GM12873 (cell line): ENCODE results near the gene CORO2A.

ENCODE experiments used
- TF ChIP-seq, protein P1 (sequence below): IDR thresholded peaks from 2 replicates; pipeline ENCODE4 v1.5.1; 2012; ENCODE audit warnings: low read depth, mild to moderate bottlenecking, moderate library complexity, low read length, control low read depth; ENCODE audit not compliant: insufficient read depth; ENCODE audit errors: missing control alignments

CORO2A gene

GRCh38 chr9:98227883-98228282 lies 35.4 kb upstream of the CORO2A start:
- TF ChIP-seq, protein P1, sequence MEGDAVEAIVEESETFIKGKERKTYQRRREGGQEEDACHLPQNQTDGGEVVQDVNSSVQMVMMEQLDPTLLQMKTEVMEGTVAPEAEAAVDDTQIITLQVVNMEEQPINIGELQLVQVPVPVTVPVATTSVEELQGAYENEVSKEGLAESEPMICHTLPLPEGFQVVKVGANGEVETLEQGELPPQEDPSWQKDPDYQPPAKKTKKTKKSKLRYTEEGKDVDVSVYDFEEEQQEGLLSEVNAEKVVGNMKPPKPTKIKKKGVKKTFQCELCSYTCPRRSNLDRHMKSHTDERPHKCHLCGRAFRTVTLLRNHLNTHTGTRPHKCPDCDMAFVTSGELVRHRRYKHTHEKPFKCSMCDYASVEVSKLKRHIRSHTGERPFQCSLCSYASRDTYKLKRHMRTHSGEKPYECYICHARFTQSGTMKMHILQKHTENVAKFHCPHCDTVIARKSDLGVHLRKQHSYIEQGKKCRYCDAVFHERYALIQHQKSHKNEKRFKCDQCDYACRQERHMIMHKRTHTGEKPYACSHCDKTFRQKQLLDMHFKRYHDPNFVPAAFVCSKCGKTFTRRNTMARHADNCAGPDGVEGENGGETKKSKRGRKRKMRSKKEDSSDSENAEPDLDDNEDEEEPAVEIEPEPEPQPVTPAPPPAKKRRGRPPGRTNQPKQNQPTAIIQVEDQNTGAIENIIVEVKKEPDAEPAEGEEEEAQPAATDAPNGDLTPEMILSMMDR = no peak

DNA sequence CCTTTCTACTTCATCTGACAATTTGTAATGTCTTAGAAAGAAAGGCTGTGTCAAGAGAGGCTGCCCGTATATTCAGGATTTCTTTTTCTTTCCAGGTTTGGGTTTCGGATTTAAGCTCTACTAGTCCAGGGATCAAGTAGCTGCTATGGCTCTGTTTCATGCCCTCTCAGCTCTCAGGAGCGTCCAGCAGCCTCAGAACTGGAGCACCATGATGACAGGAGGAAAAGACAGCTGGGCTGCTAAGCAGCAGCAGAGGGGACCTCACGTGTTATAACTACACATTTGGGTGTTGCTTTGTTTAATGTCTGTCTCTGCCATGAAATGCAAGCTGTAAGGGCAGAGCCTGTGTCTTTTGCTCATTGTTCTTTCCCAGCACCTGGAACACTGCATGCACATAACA lies 34.5 kb upstream of the CORO2A start:
- TF ChIP-seq, protein P1 = no peak

DNA sequence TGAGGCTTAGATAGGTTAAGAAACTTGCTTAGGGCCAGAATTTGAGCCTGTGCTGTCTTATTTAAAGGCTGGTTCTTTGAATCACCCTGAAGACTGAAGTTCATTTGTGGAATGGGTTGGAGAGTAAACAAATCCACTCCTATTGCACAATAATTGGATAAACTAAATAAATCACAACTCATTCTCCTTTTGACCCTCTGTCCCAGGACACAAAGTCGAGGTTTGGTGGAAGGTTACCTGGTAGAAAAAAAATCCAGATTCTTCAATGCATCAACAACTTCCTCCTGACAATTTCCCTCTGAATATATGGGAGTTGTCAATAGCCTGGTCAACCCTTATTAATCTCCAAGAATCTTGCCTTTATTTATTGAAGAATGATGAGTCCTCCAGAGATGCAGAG lies 34.1 kb upstream of the CORO2A start:
- TF ChIP-seq, protein P1 = no peak

DNA sequence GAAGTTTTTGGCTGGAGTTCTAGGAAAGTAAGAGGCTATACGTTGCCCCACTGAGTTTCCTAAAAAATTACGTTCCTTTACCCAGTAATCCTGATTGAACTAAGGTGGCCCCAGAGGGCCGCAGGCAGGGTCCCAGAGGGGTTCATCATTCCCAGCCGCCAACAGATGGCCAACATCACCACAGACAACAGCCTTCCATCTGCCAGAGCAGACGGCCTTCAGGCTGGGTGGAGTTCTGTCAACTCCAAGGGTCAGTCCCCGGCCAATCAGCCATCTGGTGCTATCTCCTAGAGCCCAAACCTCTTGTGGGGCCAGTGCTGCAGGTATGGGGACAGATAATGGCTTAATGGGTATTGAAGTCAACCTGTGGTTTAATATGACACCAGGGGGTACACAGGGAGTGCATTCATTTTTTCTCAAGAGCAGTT lies 32.6 kb upstream of the CORO2A start:
- TF ChIP-seq, protein P1 = no peak

- TF ChIP-seq, protein P1 = no peak
Observed at GRCh38 chr9:98222885-98223691, 30.7 kb upstream of the CORO2A start.

DNA sequence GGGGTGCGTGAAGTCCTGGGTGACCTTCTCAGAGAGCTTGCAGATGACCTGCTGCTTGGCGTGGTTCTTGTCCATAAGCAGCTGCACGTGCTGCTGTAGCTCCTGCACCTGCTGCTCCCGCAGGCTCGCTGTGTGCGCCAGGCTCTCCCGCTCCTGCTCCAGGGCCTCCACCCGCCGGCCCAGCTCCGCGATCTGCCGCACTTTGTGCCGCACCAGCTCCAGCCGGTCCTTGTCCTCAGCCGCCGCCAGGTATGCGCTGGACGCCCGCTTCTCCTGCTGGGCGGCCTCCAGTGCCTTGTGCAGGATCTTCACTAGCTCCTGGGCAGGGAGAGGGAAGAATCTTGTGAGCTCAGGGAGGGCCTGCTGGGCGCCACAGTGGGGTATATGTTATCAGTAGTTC lies 28.5 kb upstream of the CORO2A start:
- TF ChIP-seq, protein P1 = no peak

DNA sequence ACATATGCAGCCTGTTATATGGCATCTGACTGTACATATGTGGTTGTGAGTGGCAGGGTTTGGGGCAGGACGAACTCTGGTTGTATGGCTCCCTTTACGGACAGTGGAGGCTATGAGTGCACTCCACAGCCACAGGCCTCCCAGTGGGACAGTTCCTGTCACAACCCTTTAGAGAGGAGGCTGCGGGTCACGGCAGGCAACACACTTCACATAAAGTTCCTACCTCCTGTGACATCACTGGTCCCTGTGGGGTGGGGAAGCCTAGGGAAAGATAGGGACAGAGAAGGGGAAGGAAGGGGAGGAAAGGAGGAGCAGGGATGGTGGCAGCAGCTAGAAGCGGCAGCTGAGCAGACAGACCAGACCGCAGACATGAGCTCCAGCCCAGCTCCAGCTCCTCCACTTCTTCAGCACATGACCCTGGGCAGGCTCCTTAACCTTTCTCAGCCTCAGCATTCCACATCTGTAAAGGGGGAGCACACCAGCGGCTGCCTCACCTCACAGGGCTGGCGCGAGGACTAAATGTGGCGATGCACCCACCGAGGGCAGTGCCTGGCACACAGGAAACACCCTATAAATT lies 27.4 kb upstream of the CORO2A start:
- TF ChIP-seq, protein P1 = no peak
